HG03139 (cell line): Measurements from ENCODE around the gene TBKBP1.

Experiments used
- ATAC-seq: cut with Tn5 transposase; IDR thresholded peaks from one replicate; pipeline ENCODE4 v1.9.1; 2021; ENCODE audit not compliant: unreplicated experiment

The TBKBP1 gene

DNA sequence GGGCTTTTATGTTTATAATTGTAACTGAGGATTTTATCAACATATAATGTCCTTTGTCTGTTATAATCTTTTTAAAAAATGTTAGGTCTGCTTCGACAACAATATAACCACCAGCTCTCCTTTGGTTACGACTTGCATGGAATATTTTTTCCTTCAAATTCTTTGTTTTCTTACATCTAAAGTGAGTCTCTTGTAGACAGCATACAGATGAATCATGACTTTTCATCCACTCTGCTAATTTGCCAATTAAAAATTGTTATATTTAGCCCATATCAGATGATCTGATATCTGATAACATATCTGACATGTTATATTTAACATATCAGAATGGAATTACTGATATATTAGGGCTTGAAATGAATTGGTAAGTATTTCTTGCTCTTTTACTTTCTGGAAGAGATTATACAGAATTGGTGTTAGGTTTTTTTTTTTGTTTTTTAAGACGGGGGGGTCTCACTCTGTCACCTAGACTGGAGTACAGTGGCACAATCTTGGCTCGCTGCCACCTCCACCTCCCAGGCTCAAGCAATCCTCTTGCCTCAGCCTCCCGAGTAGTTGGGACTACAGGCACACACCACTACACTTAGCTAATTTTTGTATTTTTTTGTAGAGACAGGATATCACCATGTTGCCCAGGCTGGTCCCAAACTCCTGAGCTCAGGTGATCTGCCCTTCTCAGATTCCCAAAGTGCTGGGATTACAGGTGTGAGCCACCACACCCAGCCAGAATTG lies 66.6 kb downstream of the TBKBP1 start:
- ATAC-seq, result no peak
